Stimulated activated CD8-positive, alpha-beta memory T cell treated with anti-CD3 and anti-CD28 coated beads, Interleukin-2, amount 100 ng/mL, for 1 hour (primary cell): ENCODE results near the gene SMIM24.

Source experiments
- DNase-seq, 2 donors: peaks; one replicate each; pipeline ENCODE4 v3.0.0-alpha.2; 2020; ENCODE audit warnings: low read depth in 2 of 2

SMIM24 gene

DNA sequence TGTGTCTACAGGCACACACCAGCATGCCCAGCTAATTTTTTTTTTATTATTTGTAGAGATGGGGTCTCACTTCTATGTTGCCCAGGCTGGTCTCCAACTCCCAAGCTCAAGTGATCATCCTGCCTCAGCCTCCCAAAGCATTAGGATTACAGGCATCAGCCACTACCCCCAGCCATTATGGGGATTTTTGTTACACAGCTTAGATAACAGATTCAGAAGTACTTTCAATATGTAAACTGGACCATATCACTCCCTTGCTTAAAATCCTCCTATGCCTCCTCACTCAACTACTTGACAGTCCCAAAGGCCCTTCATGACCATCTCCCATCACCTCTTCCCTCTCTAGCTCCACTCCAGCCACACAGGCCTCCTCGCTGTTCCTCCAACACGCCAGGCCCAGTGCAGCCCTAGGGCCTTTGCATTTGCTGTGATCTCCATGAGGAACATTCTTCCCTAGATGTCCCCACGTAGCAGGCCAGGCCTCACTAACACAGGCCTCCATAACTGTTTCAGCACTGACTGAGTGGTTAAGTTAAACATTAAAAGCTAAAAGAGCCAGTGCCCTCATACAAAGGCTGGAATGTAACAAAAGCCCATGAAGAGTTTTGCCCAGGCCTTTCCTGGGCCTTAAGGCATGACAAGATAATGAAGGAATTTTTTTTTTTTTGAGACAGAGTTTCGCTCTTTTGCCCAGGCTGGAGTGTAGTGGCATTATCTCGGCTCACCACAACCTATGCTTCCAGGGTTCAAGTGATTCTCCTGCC is 17.6 kb upstream of the SMIM24 start:
- DNase-seq = no peak

DNA sequence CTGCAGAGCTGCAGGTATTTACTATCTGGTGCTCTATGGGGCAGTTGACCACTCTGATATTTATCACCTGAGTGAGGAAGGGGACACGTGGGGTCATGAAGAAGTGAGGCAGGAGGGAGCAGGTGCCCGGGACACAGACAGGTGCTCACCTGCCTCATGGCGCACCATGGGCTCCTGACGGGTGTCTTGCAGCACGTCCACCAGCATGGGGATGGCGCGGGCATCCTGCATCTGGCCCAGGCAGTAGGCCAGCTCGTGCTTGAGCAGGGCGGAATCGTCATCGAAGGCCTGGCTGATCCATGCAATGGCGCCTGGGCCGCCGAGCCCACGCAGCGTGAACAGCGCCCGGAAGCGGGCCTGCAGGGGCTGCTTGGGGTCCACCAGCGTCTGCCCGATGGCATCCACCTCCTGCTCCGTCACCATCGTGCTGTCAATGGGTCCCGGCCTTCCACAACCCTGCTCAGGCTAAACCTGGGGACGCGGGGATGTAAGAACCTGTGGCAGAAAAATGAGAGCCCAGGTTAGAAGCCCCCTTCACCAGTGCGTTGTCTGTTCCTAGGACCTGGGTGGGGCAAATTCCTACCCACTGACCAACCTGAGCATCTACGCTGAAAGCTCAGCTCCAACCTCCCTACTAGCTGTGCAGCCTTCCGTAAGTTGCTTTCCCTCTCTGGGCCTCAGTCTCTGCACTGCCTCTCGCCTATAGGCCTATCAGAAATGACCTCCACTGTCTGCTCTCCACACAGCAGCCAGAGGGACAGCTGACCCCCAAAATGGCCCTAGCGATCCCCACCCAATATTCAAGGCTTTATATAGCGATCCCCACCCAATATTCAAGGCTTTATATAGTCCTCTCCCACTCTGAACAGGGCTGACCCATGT is 16.3 kb upstream of the SMIM24 start:
- no peak for DNase-seq

DNA sequence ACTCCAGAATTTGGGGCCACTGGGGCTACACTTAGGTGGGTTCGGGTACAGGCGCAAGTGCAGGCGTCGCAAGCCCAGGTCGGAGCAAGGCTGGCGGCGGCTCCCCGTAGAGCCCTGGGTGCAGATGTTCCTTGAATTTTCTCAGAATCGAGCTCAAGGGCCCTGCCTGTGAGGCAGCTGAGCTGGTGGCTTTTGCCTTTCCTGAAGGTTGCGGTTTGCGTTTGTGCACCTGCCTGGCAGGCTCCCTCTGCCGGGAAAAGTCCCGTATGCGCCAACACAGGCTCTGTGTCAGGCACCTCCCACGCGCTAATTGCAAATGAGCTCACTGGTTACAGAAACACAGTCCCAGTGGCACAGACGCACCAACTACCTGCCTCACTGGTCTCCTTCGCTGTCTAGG is 14.2 kb upstream of the SMIM24 start:
- no peak for DNase-seq

DNA sequence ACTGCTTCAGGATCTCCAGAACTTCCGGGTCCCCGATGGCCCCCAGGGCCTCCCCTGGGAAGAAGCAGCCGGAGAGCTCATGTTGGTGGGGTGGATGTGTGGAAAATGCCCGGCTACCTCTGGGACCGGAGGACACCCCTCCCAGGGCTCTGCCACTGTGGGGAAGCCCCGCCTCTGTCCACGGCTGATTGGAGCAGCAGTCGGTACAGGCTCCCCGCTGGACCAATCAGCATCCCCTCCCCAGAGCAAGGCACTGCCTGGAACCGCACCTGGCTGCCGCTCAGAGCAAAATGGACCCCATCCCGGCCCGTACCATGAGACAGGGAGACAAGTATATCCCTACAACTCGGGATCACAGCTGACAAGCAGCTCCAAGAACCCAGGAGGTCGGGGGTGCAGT is 13.7 kb upstream of the SMIM24 start:
- no peak for DNase-seq

DNA sequence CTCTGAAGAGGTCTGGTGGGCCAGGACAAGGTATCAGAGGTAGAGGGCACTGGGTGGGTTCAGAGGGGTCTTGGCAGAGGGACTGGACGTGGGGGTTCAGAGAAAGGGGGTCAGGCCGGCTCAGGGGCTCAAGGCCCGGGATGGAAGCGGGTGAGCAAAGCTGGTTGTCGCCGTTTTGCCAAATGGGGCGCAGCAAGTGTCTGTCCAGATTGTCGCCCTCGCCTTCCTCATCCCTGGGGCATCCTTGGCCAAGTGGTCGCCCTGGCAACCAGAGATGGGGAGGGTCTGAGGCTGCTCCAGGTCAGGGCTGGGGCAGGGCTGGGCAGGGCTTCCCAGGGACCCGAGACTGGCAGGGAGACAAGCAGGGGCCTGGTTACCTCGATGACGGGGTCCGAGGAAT is 13.3 kb upstream of the SMIM24 start:
- DNase-seq = no peak

DNA sequence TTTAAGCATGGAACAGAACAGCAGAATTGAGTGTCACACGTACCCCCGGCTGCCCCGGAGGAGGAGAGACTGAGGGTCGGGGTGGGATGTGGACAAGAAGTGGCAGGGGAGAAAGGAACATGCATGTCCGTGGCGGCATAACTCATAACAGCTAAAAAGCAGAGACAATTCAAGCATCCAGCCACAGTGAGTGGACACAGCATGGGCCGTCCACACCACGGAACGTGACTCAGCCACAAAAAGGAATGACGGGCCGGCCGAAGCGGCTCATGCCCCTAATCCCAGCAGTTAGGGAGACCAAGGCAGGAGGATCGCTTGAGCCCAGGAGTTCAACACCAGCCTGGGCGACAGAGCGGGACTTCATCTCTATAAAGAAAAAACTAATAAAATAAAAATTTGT is 12.6 kb upstream of the SMIM24 start:
- no peak for DNase-seq

DNA sequence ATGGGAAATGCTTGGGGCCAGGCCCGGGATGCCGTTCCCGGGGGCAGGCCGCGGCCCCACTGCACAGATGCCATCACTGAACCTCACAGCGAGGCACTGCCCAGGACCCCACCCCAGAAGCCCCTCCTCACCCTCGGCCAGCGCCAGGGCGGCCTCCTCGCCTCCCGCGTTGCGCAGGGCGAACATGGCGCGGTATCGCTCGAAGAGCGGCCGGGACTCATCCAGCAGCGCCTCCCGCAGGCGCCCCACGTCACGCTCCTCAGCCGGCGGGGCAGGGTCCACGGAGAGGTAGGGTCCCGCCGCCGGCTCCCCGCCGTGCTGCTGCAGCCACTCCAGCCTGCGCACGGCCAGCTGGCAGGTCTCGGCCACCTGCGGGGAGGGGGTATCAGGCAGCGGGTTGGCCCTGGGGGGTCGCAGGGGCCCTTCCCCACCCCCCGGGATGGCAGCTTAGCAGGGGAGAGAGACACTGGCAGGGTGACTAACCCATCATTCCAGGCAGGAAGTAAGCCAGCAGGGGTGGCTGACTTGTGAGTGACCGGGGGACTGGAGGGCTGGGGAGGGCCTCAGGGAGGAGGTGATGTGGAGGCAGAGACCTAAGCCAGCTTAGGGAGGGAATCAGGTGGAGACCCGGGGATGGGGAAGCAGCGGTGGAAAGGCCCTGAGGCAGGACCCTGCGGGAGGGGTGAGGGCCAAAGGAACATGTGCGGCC is 12.0 kb upstream of the SMIM24 start:
- no peak for DNase-seq

DNA sequence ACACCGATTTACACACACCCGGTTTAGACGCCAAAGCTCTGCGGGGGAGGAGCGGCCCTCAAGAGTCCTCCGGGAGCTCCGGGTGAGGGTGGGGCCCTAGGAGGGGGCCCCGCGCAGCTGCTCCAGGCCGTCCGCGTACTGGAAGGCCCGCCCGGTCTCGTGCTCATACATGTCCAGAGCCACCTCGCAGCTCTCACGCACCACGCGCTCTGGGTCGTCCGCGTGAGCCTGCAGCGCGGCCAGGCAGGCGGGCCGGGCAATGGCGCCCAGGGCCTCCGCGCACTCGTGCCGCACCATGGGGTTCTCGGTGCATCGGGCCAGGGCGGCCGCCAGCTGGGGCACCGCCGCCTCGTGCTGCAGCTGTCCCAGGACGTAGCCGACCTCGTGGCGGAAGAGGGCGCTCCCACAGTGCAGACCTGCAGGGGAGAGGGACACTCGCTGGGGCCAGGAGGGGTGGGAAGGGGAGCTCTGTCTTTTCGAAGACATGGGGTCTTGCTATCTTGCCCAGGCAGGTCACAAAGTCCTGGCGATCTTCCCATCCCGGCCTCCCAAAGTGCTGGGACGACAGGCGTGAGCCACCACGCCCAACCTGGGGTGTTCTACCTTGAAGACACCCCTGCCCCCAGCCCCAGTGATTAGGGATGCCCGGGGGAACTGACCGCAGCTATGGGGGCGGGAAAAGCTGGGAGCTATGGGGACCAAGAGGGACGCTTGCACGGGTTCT is 11.2 kb upstream of the SMIM24 start:
- DNase-seq = no peak

DNA sequence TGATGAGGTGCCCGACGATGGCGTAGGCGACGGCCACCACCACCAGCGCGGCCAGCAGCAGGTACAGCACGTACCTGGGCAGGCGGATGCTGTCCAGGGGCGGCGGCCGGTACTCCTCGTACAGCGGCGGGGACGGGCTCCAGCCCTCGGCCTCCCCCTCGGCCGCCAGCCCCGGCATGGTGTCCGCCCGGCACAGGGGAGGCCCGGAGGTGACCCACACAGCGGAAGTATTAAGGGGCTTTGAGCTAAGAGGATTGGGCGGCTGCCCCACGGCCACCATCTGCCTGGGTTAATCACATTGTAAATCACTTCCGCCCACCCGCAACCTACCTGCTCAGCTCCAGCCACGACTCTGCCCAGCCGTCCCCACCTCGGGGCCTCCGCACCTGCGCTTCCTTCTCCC is 2.9 kb upstream of the SMIM24 start, which contains the start of gene SMIM44:
SMIM44 (minus strand) TSS at position 216 of the 403 bp plus-strand sequence; CDS start at position 178, 38 bp downstream.
- DNase-seq = no peak

DNA sequence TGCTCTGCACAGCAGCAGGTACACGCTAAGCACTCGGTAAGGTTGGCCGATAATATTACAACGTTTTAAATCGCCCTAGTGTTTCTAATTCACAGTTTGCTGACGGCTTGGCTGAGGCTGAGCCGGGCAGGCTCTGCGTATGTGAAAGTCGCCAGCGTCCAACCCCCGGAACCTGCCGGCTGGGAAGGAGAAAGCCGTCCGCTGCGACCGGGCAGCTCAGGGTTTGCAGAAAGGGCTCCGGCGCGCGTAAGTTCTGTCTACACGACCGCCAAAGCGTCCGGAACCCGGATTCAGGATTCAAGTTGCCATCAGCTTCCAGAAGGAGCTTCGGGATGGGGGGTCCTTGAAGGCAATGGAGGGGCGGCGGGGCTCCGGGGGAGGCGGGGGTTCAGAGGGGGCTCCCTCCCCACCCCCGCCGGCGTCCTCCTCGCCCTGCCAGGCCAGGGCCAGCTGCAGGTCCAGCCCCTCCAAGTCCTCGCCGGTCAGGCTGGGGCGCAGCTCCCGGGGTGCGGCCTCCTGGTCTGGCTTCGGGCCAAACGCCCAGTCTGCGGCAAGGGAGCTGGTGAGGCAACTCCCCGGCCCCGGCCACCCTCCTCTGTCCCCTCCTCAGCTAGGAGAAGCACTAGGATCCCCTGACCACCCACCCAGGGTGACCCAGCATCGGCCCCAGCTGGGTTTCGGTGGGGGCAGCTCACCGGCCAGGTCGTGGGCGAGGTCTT is 2.3 kb upstream of the SMIM24 start:
- no peak for DNase-seq

DNA sequence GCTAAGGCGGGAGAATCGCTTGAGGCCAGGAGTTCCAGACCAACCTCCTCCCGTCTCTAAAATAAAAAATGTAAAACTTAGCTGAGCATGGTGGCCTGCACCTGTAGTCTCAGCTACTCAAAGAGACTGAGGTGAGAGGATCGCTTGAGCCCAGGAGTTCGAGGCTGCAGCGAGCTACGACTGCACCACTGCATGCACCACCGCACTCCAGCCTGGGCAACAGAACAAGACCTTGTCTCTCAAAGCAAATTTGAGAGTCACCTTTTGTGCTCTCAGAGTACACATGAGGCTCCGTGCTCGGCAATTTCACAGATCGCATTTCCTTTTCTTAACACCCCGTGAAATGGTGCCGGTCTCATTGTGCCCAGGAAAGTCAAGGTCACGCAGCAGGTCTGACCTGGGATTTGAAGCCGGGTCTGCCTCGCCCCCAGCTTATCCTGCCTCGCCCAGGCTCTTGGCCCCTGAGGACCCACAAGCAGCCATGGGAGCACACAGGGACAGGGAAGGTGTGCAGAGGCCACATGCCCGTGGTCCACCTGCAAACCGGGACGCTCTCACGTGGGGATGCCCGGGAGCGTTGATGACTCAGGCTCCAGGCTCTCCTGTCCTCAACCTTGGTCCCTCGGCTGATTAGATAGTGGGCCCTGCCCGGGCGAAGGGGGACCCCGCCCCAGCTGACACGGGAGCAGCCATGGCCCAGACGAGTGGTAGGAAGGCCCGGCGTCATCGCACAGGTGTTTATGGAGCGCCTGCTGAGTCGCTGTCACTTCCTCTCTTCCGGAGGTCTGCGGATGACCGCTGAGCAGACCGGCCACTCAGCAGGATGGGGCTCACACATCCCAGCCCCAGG is 1.1 kb upstream of the SMIM24 start:
- no peak for DNase-seq

DNA sequence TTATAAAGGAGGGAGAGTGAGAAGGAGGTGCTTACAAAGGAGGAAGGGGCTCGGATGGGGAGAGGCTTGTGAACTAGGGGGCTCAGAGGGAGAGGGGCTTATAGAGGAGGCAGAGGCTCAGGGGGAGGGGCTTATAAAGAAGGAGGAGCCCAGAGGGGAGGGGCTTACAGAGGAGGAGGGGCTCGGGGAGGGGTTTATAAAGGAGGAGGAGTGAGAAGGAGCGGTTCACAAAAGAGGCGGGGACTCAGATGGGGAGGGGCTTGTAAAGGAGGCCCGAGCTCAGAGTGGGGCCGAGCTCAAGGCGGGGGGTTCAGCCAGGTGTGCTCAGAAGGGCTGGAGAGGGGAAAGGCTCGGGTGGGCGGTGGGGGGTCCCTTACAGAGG is 500 bp downstream of the SMIM24 start:
- no peak for DNase-seq

DNA sequence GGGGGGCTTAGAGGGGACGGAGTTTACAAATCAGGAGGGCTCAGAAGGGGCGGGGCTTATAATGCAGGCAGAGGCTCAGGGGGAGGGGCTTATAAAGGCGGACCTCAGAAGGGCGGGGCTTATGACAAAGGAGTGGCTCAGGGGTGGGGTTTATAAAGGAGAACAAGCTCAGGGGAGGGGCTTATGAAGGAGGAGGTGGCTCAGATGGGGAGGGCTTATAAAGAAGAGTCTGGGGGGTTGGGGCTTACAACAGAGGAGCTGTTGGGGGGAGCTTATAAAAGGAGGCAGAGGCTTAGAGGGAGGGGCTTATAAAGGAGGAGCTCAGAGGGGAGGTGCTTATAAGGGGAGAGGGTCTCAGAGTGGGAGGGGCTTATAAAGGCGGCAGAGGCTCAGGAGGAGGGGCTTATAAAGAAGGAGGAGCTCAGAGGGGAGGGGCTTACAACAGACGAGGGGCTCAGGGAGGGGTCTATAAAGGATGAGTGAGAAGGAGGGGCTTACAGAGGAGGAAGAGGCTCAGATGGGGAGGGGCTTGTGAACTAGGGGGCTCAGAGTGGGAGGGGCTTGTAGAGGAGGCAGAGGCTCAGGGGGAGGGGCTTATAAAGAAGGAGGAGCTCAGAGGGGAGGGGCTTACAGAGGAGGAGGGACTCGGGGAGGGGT is 1.0 kb downstream of the SMIM24 start:
- peak in 1 of 2 donors; percentile 14 for DNase-seq

DNA sequence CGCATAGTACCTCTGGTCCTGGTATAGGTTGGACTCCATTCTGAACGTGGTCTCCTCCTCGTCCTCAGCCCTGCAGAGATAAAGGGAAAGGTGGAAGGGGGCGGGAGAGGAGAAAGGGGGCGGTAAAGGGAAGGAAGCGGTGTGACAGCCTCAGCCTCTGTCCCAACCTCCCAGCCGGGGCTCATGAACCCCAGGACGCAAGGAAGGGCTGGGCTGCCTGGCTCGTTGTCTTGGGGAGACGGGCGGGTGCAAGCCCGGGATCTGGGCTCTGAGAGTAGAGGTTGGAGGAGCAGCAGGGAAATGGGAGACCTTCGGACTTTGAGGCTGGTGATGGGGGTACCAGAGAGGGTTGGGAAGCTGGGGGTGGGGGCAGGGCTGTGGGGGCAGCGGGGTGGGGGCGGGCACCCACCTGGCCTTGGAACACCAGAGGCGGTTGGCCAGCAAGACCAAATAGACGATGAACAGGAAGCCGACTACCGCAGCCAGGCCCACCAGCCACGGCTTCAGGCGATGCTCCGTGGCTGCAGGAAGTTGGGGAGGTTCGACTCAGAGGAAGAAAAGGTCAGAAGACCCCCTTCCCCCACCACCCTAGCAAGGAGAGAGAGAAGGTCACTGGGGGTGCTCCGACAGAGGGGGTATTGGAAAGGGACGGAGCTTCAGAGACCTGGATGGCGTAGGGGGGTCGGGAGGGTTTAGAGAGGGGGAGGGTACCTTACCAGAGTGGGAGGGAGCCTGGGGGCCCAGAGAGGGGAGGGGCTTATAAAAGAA is 1.7 kb downstream of the SMIM24 start:
- DNase-seq = no peak

DNA sequence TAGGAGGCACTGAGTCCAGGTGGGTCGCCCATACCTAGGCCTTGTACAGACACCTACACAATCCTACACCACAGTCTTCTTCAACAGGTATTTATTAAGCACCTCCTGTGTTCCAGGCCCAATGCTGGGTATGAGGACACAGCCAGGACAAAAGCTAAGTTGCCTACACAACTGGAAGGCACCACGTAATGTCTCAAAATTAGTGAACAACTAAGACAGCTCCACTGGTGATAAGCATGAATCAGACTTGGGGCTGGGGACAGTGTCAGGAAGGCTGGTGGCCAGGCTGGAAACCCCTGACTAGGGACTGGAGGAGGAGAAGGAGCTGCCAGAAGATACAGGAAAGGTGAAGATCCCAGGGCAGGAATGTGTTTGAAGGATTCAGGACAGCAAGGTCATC is 2.4 kb downstream of the SMIM24 start:
- DNase-seq = no peak

DNA sequence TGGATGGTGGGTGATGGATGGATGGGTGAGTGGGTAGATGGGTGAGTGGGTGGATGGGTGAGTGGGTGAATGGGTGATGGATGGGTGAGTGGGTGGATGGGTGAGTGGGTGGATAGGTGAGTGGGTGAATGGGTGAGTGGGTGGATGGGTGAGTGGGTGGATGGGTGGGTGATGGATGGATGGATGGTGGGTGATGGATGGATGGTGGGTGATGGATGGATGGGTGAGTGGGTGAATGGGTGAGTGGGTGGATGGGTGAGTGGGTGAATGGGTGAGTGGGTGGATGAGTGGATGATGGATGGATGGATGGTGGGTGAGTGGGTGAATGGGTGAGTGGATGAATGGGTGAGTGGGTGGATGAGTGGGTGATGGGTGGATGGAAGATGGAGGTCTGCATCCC is 2.8 kb downstream of the SMIM24 start:
- DNase-seq = no peak

DNA sequence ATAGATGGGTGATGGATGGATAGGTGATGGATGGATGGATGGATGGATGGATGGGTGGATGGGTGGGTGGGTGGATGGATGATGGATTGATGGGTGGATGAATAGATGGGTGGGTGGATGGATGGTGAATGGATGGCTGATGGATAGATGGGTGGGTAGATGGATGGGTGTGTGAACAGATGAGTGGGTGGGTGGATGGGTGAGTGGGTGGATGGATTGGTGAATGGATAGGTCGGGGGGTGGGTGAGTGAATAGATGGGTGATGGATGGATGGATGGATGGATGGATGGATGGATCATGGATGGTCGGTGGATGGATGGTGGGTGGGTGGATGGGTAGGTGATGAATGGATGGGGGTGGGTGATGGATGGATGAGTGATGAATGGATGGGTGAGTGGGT is 3.5 kb downstream of the SMIM24 start:
- no peak for DNase-seq

DNA sequence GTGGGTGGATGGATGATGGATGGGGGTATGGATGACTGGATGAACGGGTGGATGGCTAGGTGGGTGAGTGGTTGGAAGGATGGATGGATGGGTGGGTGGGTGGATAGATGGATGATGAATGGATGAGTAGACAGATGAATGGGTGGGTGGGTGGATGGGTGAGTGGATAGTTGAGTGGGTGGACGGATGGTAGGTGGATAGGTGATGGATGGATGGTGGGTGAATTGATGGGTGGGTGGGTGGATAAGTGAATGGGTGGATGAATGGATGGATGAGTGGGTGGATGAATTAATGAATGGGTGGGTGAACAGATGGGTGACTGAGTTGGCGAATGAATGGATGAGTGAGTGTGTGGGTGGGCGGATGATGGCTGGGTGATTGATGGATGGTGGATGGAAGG is 4.9 kb downstream of the SMIM24 start:
- no peak for DNase-seq

DNA sequence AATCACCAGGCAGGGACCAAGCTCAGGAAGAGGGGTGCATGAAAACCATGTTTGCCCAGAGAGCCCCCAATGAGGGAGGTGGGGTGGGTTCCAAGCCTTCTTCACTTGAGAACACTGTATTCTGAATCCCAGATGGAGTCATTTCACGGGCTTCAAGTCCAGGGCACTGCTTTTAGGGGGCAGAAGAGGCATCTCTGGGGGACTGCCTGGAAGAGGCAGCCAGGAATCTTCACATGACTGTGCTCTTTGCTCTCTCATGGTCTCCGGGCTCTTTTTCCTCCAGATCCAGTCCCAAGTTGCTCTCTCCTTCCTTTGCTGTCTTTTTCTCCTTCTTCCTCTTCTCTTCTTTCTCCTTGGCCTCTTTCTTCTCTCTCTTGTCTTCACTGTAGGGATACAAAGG is 5.7 kb downstream of the SMIM24 start:
- DNase-seq = no peak
